ENCODE data around the gene CCDC51. TPM values are rescaled to one million over a fixed set of nuclear protein-coding genes. Genes with fewer than 3 reads are reported as not detected.
A peak's percentile ranks its signal among the peaks of the same experiment; 100 is the strongest.

CCDC51 gene
- total and polyA plus RNA-seq, 2 experiments from 2014 or later = 20.8 to 24.1 TPM

DNA sequence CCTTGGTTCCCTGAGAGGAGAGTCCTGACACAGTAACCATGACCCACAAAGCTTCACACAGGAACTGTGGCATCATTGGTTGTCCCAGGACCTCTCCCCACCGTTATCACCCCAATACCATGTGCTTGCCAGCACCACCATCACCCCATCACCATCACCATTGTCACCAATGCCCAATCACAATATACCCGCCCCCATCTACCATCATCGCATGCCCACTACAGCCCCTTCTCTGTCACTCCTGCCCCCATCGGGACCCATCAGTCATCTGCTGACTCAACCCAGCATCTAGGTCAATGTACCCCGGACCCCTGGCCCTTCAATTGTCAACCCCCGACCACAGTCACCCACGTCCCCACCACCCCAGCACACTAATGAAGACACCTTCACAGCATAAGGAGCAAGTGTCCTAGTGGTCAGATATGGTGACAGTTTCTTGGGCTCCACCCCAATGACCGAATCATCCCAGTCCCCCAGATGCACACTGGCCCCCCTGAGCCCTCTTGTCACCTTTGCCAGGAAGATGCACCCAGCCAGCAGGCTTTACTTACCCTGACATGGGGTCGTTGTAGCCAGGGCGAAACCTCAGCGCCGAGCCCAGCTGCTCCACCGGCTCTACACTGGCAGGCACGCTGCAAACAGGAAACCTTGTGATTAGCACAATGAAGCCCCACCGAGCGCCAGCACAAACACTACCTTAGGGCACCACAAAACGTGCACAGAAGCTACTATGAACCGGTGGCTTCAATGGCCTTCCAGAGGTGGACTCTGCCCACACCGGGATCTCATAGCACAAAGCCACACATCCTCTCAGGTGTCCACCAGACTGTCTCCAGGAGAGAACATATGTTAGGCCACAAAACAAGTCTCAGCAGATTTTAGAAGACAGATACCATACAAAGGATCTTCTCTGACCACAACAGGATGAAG lies 39.0 kb upstream of the CCDC51 start:
- no peak overlapping the region for H3K4me2 ChIP-seq
- TF ChIP-seq ZNF114 (CRISPR knock-in tag; IDR thresholded peaks at IDR 0.05) (no peak), EZH2phosphoT487 (IDR thresholded peaks at IDR 0.05; ENCODE audit: unreplicated experiment) (no peak), NANOG (IDR thresholded peaks at IDR 0.05; ENCODE audit: borderline replicate concordance) (no peak), JUNB (IDR thresholded peaks at IDR 0.05; ENCODE audit: unreplicated experiment) (no peak), CREB1 (CRISPR knock-in tag; IDR thresholded peaks at IDR 0.05; ENCODE audit: low read depth) (no peak), EZH2 (IDR thresholded peaks at IDR 0.05; ENCODE audit: low read depth, unreplicated experiment) (no peak), STAT1 (IDR thresholded peaks at IDR 0.05; ENCODE audit: unreplicated experiment) (no peak), ZNF331 (CRISPR knock-in tag; IDR thresholded peaks at IDR 0.05; ENCODE audit: low read depth) (no peak), POLR2AphosphoS5 (IDR thresholded peaks at IDR 0.05; ENCODE audit: low read depth) (no peak)
- TF ChIP-seq, protein P1, sequence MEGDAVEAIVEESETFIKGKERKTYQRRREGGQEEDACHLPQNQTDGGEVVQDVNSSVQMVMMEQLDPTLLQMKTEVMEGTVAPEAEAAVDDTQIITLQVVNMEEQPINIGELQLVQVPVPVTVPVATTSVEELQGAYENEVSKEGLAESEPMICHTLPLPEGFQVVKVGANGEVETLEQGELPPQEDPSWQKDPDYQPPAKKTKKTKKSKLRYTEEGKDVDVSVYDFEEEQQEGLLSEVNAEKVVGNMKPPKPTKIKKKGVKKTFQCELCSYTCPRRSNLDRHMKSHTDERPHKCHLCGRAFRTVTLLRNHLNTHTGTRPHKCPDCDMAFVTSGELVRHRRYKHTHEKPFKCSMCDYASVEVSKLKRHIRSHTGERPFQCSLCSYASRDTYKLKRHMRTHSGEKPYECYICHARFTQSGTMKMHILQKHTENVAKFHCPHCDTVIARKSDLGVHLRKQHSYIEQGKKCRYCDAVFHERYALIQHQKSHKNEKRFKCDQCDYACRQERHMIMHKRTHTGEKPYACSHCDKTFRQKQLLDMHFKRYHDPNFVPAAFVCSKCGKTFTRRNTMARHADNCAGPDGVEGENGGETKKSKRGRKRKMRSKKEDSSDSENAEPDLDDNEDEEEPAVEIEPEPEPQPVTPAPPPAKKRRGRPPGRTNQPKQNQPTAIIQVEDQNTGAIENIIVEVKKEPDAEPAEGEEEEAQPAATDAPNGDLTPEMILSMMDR (conservative IDR thresholded peaks at IDR 0.05; ENCODE audit: low read depth in 2 of 2) = no peak
- TF ChIP-seq, protein P2, sequence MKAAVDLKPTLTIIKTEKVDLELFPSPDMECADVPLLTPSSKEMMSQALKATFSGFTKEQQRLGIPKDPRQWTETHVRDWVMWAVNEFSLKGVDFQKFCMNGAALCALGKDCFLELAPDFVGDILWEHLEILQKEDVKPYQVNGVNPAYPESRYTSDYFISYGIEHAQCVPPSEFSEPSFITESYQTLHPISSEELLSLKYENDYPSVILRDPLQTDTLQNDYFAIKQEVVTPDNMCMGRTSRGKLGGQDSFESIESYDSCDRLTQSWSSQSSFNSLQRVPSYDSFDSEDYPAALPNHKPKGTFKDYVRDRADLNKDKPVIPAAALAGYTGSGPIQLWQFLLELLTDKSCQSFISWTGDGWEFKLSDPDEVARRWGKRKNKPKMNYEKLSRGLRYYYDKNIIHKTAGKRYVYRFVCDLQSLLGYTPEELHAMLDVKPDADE (IDR thresholded peaks at IDR 0.05) = no peak
- TF ChIP-seq, protein P3, sequence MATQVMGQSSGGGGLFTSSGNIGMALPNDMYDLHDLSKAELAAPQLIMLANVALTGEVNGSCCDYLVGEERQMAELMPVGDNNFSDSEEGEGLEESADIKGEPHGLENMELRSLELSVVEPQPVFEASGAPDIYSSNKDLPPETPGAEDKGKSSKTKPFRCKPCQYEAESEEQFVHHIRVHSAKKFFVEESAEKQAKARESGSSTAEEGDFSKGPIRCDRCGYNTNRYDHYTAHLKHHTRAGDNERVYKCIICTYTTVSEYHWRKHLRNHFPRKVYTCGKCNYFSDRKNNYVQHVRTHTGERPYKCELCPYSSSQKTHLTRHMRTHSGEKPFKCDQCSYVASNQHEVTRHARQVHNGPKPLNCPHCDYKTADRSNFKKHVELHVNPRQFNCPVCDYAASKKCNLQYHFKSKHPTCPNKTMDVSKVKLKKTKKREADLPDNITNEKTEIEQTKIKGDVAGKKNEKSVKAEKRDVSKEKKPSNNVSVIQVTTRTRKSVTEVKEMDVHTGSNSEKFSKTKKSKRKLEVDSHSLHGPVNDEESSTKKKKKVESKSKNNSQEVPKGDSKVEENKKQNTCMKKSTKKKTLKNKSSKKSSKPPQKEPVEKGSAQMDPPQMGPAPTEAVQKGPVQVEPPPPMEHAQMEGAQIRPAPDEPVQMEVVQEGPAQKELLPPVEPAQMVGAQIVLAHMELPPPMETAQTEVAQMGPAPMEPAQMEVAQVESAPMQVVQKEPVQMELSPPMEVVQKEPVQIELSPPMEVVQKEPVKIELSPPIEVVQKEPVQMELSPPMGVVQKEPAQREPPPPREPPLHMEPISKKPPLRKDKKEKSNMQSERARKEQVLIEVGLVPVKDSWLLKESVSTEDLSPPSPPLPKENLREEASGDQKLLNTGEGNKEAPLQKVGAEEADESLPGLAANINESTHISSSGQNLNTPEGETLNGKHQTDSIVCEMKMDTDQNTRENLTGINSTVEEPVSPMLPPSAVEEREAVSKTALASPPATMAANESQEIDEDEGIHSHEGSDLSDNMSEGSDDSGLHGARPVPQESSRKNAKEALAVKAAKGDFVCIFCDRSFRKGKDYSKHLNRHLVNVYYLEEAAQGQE (IDR thresholded peaks at IDR 0.05; ENCODE audit: unreplicated experiment) = no peak
- TF ChIP-seq, protein P4, sequence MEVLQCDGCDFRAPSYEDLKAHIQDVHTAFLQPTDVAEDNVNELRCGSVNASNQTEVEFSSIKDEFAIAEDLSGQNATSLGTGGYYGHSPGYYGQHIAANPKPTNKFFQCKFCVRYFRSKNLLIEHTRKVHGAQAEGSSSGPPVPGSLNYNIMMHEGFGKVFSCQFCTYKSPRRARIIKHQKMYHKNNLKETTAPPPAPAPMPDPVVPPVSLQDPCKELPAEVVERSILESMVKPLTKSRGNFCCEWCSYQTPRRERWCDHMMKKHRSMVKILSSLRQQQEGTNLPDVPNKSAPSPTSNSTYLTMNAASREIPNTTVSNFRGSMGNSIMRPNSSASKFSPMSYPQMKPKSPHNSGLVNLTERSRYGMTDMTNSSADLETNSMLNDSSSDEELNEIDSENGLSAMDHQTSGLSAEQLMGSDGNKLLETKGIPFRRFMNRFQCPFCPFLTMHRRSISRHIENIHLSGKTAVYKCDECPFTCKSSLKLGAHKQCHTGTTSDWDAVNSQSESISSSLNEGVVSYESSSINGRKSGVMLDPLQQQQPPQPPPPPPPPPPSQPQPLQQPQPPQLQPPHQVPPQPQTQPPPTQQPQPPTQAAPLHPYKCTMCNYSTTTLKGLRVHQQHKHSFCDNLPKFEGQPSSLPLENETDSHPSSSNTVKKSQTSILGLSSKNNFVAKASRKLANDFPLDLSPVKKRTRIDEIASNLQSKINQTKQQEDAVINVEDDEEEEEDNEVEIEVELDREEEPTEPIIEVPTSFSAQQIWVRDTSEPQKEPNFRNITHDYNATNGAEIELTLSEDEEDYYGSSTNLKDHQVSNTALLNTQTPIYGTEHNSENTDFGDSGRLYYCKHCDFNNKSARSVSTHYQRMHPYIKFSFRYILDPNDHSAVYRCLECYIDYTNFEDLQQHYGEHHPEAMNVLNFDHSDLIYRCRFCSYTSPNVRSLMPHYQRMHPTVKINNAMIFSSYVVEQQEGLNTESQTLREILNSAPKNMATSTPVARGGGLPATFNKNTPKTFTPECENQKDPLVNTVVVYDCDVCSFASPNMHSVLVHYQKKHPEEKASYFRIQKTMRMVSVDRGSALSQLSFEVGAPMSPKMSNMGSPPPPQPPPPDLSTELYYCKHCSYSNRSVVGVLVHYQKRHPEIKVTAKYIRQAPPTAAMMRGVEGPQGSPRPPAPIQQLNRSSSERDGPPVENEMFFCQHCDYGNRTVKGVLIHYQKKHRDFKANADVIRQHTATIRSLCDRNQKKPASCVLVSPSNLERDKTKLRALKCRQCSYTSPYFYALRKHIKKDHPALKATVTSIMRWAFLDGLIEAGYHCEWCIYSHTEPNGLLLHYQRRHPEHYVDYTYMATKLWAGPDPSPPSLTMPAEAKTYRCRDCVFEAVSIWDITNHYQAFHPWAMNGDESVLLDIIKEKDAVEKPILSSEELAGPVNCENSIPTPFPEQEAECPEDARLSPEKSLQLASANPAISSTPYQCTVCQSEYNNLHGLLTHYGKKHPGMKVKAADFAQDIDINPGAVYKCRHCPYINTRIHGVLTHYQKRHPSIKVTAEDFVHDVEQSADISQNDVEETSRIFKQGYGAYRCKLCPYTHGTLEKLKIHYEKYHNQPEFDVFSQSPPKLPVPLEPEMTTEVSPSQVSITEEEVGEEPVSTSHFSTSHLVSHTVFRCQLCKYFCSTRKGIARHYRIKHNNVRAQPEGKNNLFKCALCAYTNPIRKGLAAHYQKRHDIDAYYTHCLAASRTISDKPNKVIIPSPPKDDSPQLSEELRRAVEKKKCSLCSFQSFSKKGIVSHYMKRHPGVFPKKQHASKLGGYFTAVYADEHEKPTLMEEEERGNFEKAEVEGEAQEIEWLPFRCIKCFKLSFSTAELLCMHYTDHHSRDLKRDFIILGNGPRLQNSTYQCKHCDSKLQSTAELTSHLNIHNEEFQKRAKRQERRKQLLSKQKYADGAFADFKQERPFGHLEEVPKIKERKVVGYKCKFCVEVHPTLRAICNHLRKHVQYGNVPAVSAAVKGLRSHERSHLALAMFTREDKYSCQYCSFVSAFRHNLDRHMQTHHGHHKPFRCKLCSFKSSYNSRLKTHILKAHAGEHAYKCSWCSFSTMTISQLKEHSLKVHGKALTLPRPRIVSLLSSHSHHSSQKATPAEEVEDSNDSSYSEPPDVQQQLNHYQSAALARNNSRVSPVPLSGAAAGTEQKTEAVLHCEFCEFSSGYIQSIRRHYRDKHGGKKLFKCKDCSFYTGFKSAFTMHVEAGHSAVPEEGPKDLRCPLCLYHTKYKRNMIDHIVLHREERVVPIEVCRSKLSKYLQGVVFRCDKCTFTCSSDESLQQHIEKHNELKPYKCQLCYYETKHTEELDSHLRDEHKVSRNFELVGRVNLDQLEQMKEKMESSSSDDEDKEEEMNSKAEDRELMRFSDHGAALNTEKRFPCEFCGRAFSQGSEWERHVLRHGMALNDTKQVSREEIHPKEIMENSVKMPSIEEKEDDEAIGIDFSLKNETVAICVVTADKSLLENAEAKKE (CRISPR knock-in tag; IDR thresholded peaks at IDR 0.05) = no peak
- Mint-ChIP-seq H3K27me3 (ENCODE audit: insufficient read depth, low read depth, poor library complexity) (peaks cover 19% of the 10 kb centered on the region), H3K4me3 (no peak overlapping the region; the same call in 2 of the 3 replicates), H3K9me3 (no peaks in the 10 kb centered on the region; the same call in 2 of the 3 replicates), H3K36me3 (ENCODE audit: low read depth) (peaks cover 12% of the 10 kb centered on the region), H3K27ac (peak overlapping the region; percentile 32; the same call in 1 of the 2 replicates), H3K4me1 (peaks cover 29% of the 10 kb centered on the region)
- no peak overlapping the region for H3K4me3 ChIP-seq
- H3K9me2 ChIP-seq (ENCODE audit: insufficient read depth) = no peaks in the 10 kb centered on the region
- 0 out of 2 replicates have a peak, but pooled peaks cover 5% of the 10 kb centered on the region for H3F3A ChIP-seq (replicated peaks; ENCODE audit: low read depth)
- H3K27ac ChIP-seq (ENCODE audit: low read depth) = no peak overlapping the region; the same call in 1 of the 2 replicates
- no peaks in the 10 kb centered on the region for H3K27me3 ChIP-seq (ENCODE audit: insufficient read depth)
- peaks cover 13% of the 10 kb centered on the region for H3K4me1 ChIP-seq (ENCODE audit: insufficient read depth)
- no peaks in the 10 kb centered on the region; the same call in 1 of the 2 replicates for H3K36me3 ChIP-seq (ENCODE audit: insufficient read depth)
- H2AFZ ChIP-seq = no peak overlapping the region
- ATAC-seq (no peak), DNase-seq (ENCODE audit: low spot score) (no peak)
- H4K20me1 ChIP-seq (replicated peaks; ENCODE audit: insufficient read depth) = no peaks in the 10 kb centered on the region
- H3K79me2 ChIP-seq (replicated peaks; ENCODE audit: insufficient read depth) = no peaks in the 10 kb centered on the region

All from GM23338 (cell line).